ENCODE measurements around the gene SESN2.
A peak's percentile ranks its signal among the peaks of the same experiment; 100 is the strongest.

SESN2 gene

GRCh38 chr1:28259252-28259933 is at the start of gene SESN2:
Gene SESN2, plus strand, starts transcription at chr1:28259518. Its CDS starts 330 bp downstream, at chr1:28259848.
- FAIRE-seq (no peak), DNase-seq (ENCODE audit: insufficient read length, low spot score) (peak; percentile 74)
- no peak for TF ChIP-seq CTCF (IDR thresholded peaks at IDR 0.05; ENCODE audit: insufficient read depth, missing control alignments)

- no peak for TF ChIP-seq CTCF (IDR thresholded peaks at IDR 0.05; ENCODE audit: insufficient read depth, missing control alignments)
- no peak for DNase-seq (ENCODE audit: insufficient read length, low spot score)
- no peak for FAIRE-seq
These were observed 49.6 kb upstream of the SESN2 start for GRCh38 chr1:28209700-28210099.

GRCh38 chr1:28213315-28213714 is 46.0 kb upstream of the SESN2 start:
- DNase-seq (ENCODE audit: insufficient read length, low spot score) = no peak
- no peak for TF ChIP-seq CTCF (IDR thresholded peaks at IDR 0.05; ENCODE audit: insufficient read depth, missing control alignments)
- no peak for FAIRE-seq

GRCh38 chr1:28229089-28229488 is 30.2 kb upstream of the SESN2 start:
- DNase-seq (ENCODE audit: insufficient read length, low spot score) = no peak
- FAIRE-seq = no peak
- TF ChIP-seq CTCF (IDR thresholded peaks at IDR 0.05; ENCODE audit: insufficient read depth, missing control alignments) = no peak

GRCh38 chr1:28229996-28230395 is 29.3 kb upstream of the SESN2 start:
- no peak for TF ChIP-seq CTCF (IDR thresholded peaks at IDR 0.05; ENCODE audit: insufficient read depth, missing control alignments)
- no peak for DNase-seq (ENCODE audit: insufficient read length, low spot score)
- FAIRE-seq = no peak

GRCh38 chr1:28232558-28233263 is 26.6 kb upstream of the SESN2 start, which contains the start of gene DNAJC8:
Gene DNAJC8, minus strand, starts transcription at chr1:28233029. Its CDS starts 31 bp downstream, at chr1:28232998.
- no peak for TF ChIP-seq CTCF (IDR thresholded peaks at IDR 0.05; ENCODE audit: insufficient read depth, missing control alignments)
- DNase-seq (ENCODE audit: insufficient read length, low spot score) (peak; percentile 85), FAIRE-seq (no peak)

- no peak for DNase-seq (ENCODE audit: insufficient read length, low spot score)
- FAIRE-seq = no peak
- no peak for TF ChIP-seq CTCF (IDR thresholded peaks at IDR 0.05; ENCODE audit: insufficient read depth, missing control alignments)
These were observed 26.1 kb upstream of the SESN2 start for GRCh38 chr1:28233264-28233606.
